Type B pancreatic cell (in vitro differentiated cells): ENCODE measurements around the gene PKLR. TPM values are rescaled to one million over a fixed set of nuclear protein-coding genes. Genes with fewer than 3 reads are reported as not detected.

Source experiments
- DNase-seq: peaks from one replicate; pipeline ENCODE4 v3.0.0; 2021; ENCODE audit warnings: mixed read lengths; ENCODE audit not compliant: unreplicated experiment; ENCODE audit errors: extremely low spot score
- H3K27ac Mint-ChIP-seq: 2 replicates; pipeline ENCODE4 v1.8.0; 2021; ENCODE audit warnings: mild to moderate bottlenecking, mixed read lengths
- H3K27me3 Mint-ChIP-seq: 2 replicates; pipeline ENCODE4 v1.8.0; 2021; ENCODE audit warnings: mixed read lengths
- H3K36me3 Mint-ChIP-seq: 2 replicates; pipeline ENCODE4 v1.8.0; 2021; ENCODE audit warnings: mixed read lengths
- H3K4me1 Mint-ChIP-seq: one replicate; pipeline ENCODE4 v1.8.0; 2021; ENCODE audit warnings: mixed read lengths; ENCODE audit not compliant: unreplicated experiment
- H3K4me3 Mint-ChIP-seq: 2 replicates; pipeline ENCODE4 v1.8.0; 2021; ENCODE audit warnings: mild to moderate bottlenecking, mixed read lengths
- H3K9me3 Mint-ChIP-seq: 2 replicates; pipeline ENCODE4 v1.8.0; 2021; ENCODE audit warnings: mixed read lengths
- total RNA-seq: library from RNA; stranded (reverse); gene quantifications from 2 replicates; pipeline ENCODE4 v1.2.1, GENCODE V29; 2021; ENCODE audit warnings: low replicate concordance
- TF ChIP-seq, protein P1 (sequence below): fragments of 200-600 bp; sonication (generic); conservative IDR thresholded peaks from 2 replicates; pipeline ENCODE4 v1.5.0; 2021; ENCODE audit warnings: antibody characterized with exemption, mild to moderate bottlenecking

PKLR gene
- total RNA-seq, 1 donor from 2014 or later: 1.0 TPM

- Mint-ChIP-seq H3K27ac (no peak overlapping the region), H3K4me1 (peaks cover 26% of the 10 kb centered on the region), H3K9me3 (no peaks in the 10 kb centered on the region), H3K36me3 (peaks cover 10% of the 10 kb centered on the region), H3K27me3 (no peaks in the 10 kb centered on the region), H3K4me3 (peak overlapping the region; percentile 80)
- TF ChIP-seq, protein P1, sequence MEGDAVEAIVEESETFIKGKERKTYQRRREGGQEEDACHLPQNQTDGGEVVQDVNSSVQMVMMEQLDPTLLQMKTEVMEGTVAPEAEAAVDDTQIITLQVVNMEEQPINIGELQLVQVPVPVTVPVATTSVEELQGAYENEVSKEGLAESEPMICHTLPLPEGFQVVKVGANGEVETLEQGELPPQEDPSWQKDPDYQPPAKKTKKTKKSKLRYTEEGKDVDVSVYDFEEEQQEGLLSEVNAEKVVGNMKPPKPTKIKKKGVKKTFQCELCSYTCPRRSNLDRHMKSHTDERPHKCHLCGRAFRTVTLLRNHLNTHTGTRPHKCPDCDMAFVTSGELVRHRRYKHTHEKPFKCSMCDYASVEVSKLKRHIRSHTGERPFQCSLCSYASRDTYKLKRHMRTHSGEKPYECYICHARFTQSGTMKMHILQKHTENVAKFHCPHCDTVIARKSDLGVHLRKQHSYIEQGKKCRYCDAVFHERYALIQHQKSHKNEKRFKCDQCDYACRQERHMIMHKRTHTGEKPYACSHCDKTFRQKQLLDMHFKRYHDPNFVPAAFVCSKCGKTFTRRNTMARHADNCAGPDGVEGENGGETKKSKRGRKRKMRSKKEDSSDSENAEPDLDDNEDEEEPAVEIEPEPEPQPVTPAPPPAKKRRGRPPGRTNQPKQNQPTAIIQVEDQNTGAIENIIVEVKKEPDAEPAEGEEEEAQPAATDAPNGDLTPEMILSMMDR: no peak
- no peak for DNase-seq
Measured at GRCh38 chr1:155278689-155279160, 22.5 kb downstream of the PKLR start.

DNA sequence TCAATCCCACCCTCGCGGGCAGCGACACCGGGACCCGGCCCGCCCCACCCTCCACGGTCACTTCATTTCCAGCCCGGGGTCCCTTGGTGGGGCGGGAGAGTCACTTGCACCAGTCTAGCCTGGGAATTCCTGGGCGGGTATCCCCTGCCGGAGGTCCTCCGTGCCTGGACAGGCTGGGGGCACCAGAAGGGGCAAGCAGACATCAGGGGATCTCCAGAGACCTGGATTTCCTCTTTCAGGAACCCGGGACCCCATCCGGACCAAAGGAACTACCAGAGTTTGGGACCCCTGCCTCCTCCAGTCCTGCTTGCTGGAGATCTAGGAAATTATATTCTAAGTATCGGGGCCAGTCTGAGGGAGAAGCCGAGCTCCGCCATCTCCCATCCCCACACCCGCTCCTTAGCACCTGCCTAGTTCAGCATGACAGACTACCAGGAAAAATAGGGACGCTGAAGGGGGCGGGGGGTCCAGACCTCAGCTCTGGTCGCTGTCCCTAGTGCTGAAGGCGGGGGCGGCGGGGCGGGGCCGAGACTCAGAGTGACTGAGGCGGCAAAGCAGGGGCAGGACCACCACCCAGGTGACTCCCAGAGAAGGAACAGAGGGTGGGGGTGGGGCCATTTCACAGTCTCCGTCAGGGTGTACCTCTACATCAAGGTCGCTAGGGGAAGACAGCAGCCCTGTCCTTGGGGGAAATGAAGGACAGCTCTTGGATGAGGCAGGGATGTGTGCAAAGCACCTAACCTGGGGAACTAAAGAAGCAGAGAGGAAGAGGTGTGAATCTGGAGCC, 23.1 kb downstream of the PKLR start:
- H3K36me3 Mint-ChIP-seq: peaks cover 10% of the 10 kb centered on the region
- DNase-seq: no peak
- peaks cover 30% of the 10 kb centered on the region for H3K4me1 Mint-ChIP-seq
- no peak overlapping the region for H3K27ac Mint-ChIP-seq
- no peaks in the 10 kb centered on the region for H3K9me3 Mint-ChIP-seq
- TF ChIP-seq, protein P1: peak; percentile 62
- peak overlapping the region; percentile 80 for H3K4me3 Mint-ChIP-seq
- no peaks in the 10 kb centered on the region for H3K27me3 Mint-ChIP-seq

DNA sequence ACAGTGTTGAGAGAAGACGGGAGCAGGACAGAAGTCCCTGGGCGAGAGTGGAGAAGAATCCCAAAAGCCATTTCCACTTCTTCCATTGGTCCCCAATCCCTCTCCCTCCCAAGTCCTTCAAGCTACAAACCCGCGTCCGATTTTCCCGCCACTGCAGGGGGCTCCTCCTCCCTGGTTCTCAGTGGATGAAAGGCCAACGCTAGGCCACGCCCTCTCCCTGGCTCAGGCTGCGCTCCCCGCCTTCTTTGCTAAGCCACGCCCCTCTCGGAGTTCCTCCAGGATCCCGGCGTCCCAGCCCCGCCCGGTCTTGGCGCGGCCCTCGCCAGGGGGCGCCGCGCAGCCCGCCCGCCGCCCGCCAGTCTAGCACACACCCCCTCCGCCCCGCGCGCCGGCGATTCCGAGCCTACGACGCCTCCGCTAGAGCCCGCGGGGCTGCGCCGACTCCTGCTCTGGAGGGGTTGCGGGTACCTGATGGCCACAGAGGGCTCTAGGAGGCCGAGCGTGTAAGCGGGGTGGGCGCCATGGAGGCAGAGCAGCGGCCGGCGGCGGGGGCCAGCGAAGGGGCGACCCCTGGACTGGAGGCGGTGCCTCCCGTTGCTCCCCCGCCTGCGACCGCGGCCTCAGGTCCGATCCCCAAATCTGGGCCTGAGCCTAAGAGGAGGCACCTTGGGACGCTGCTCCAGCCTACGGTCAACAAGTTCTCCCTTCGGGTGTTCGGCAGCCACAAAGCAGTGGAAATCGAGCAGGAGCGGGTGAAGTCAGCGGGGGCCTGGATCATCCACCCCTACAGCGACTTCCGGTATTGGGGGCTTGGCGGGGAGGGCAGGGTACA, 24.0 kb downstream of the PKLR start, which contains the start of gene HCN3:
TSS of gene HCN3 (plus strand) at position 394 of the 832 bp plus-strand sequence. CDS start at position 522, 128 bp downstream.
- Mint-ChIP-seq H3K4me1 (peaks cover 37% of the 10 kb centered on the region), H3K27me3 (no peaks in the 10 kb centered on the region), H3K9me3 (no peaks in the 10 kb centered on the region), H3K4me3 (peak within 1 kb of the TSS; percentile 80), H3K27ac (no peak within 1 kb of the TSS), H3K36me3 (peaks cover 12% of the 10 kb centered on the region)
- TF ChIP-seq, protein P1: peak; percentile 74
- DNase-seq: peak; percentile 99

- TF ChIP-seq, protein P1: no peak
- DNase-seq: peak; percentile 98
- Mint-ChIP-seq H3K4me1 (peaks cover 34% of the 10 kb centered on the region), H3K27me3 (no peaks in the 10 kb centered on the region), H3K4me3 (peak within 1 kb of the TSS; percentile 94), H3K36me3 (peaks cover 13% of the 10 kb centered on the region), H3K27ac (peak within 1 kb of the TSS; percentile 92), H3K9me3 (no peaks in the 10 kb centered on the region)
Measured at GRCh38 chr1:155273343-155274245, 27.6 kb downstream of the PKLR start, which contains the start of gene CLK2. CLK2 (minus strand) TSS chr1:155273504; CDS start chr1:155270977, 2,527 bp downstream.
